Mammary epithelial cell (primary cell): Measurements from ENCODE around the gene CST1.

ENCODE experiments used
- EZH2 ChIP-seq: IDR thresholded peaks from 2 replicates; pipeline ENCODE4 v1.6.1; 2012; ENCODE audit warnings: low read length, inconsistent platforms, borderline replicate concordance
- TF ChIP-seq, protein P1 (sequence below), 2 donors: IDR thresholded peaks in 1 of 2; conservative IDR thresholded peaks in 1 of 2; 2 replicates each; pipeline ENCODE4 v1.5.1; 2011 to 2012; ENCODE audit warnings: inconsistent platforms in 2 of 2, low read length in 2 of 2, mild to moderate bottlenecking in 2 of 2, control low read depth in 1 of 2, low read depth in 1 of 2; ENCODE audit not compliant: insufficient read depth in 1 of 2; ENCODE audit errors: extremely low read depth in 1 of 2

- TF ChIP-seq EZH2: no peak
- TF ChIP-seq, protein P1, sequence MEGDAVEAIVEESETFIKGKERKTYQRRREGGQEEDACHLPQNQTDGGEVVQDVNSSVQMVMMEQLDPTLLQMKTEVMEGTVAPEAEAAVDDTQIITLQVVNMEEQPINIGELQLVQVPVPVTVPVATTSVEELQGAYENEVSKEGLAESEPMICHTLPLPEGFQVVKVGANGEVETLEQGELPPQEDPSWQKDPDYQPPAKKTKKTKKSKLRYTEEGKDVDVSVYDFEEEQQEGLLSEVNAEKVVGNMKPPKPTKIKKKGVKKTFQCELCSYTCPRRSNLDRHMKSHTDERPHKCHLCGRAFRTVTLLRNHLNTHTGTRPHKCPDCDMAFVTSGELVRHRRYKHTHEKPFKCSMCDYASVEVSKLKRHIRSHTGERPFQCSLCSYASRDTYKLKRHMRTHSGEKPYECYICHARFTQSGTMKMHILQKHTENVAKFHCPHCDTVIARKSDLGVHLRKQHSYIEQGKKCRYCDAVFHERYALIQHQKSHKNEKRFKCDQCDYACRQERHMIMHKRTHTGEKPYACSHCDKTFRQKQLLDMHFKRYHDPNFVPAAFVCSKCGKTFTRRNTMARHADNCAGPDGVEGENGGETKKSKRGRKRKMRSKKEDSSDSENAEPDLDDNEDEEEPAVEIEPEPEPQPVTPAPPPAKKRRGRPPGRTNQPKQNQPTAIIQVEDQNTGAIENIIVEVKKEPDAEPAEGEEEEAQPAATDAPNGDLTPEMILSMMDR (conservative IDR thresholded peaks at IDR 0.05 in 1 of 2, IDR thresholded peaks at IDR 0.05 in 1 of 2; ENCODE audit: extremely low read depth in 1 of 2, insufficient read depth in 1 of 2, low read depth in 1 of 2, low read length in 2 of 2): no peak
Measured at GRCh38 chr20:23744817-23745216, 5.9 kb downstream of the CST1 start.
